PC-3 (cell line): ENCODE results near the gene MBNL1. TPM values are rescaled to one million over a fixed set of nuclear protein-coding genes. Genes with fewer than 3 reads are reported as not detected.
A peak's percentile ranks its signal among the peaks of the same experiment; 100 is the strongest.

Source experiments
- ATAC-seq: fragments of 200-7000 bp; cut with Tn5 transposase; 2 replicates; pipeline ENCODE4 v1.9.1; 2020; ENCODE audit warnings: mild to moderate bottlenecking, moderate library complexity
- BruUV-seq: library from RNA; stranded (reverse); fragments of 400-500 nt; replicated peaks from 2 replicates; lab custom pipeline; 2021; lab: Mats Ljungman, UMichigan
- CTCF ChIA-PET: fragments of 300-600 bp; sonication (Branson Sonifier 250); formaldehyde crosslinking; loops from one replicate; lab custom pipeline; 2022; ENCODE audit warnings: antibody characterized with exemption; lab: Charles Lee
- POLR2A ChIA-PET: fragments of 300-600 bp; sonication (Branson Sonifier 250); formaldehyde crosslinking; loops from one replicate; lab custom pipeline; 2022; ENCODE audit warnings: antibody characterized with exemption; ENCODE audit not compliant: unreplicated experiment; lab: Charles Lee
- DNase-seq: peaks from one replicate; pipeline ENCODE4 v3.0.0-alpha.2; 2015
- H2AFZ ChIP-seq: fragments of 300-600 bp; sonication (generic); 2 replicates; pipeline ENCODE4 v1.6.0; 2016; ENCODE audit warnings: antibody characterized with exemption, low read length
- H3F3A ChIP-seq: fragments of 300-600 bp; sonication (generic); one replicate; pipeline ENCODE4 v1.6.0; 2017; ENCODE audit warnings: antibody characterized with exemption, low read length, control low read depth, mild to moderate bottlenecking; ENCODE audit not compliant: unreplicated experiment
- H3K27ac ChIP-seq: fragments of 300-600 bp; sonication (generic); 2 replicates; pipeline ENCODE4 v1.5.1; 2016; ENCODE audit warnings: mild to moderate bottlenecking, low read length
- H3K27me3 ChIP-seq: fragments of 300-600 bp; sonication (generic); 2 replicates; pipeline ENCODE4 v1.6.1; 2016; ENCODE audit warnings: low read length, mixed read lengths
- H3K36me3 ChIP-seq: fragments of 300-600 bp; sonication (generic); 2 replicates; pipeline ENCODE4 v1.6.1; 2016; ENCODE audit warnings: low read depth, mixed run types, low read length, mixed read lengths
- H3K4me1 ChIP-seq: fragments of 300-600 bp; sonication (generic); 2 replicates; pipeline ENCODE4 v1.5.1; 2016; ENCODE audit warnings: low read length; ENCODE audit not compliant: insufficient read depth
- H3K4me2 ChIP-seq: fragments of 300-600 bp; sonication (generic); 2 replicates; pipeline ENCODE4 v1.6.0; 2016; ENCODE audit warnings: low read length
- H3K4me3 ChIP-seq: fragments of 300-600 bp; sonication (generic); 2 replicates; pipeline ENCODE4 v1.5.1; 2016; ENCODE audit warnings: mild to moderate bottlenecking, low read length, mixed read lengths
- H3K79me2 ChIP-seq: fragments of 300-600 bp; sonication (generic); 2 replicates; pipeline ENCODE4 v1.6.1; 2017; ENCODE audit warnings: low read length, mixed read lengths
- H3K9ac ChIP-seq: fragments of 300-600 bp; sonication (generic); 2 replicates; pipeline ENCODE4 v1.6.0; 2016; ENCODE audit warnings: mild to moderate bottlenecking, low read length
- H3K9me2 ChIP-seq: fragments of 300-600 bp; sonication (generic); replicated peaks from 2 replicates; pipeline ENCODE4 v1.6.1; 2016; ENCODE audit warnings: mixed run types, low read length, mixed read lengths
- H3K9me3 ChIP-seq: fragments of 300-600 bp; sonication (generic); 2 replicates; pipeline ENCODE4 v1.6.1; 2016; ENCODE audit warnings: low read length, mixed read lengths
- H4K20me1 ChIP-seq: fragments of 300-600 bp; sonication (generic); 2 replicates; pipeline ENCODE4 v1.6.1; 2016; ENCODE audit warnings: low read length, mixed read lengths
- CTCF ChIP-seq: fragments of 300-600 bp; sonication (generic); conservative IDR thresholded peaks from 2 replicates; pipeline ENCODE4 v1.5.1; 2017; ENCODE audit warnings: antibody characterized with exemption, low read depth, mild to moderate bottlenecking, low read length
- EZH2 ChIP-seq: fragments of 300-600 bp; sonication (generic); IDR thresholded peaks from one replicate; pipeline ENCODE4 v1.6.1; 2017; ENCODE audit warnings: antibody characterized with exemption, mild to moderate bottlenecking, low read length; ENCODE audit not compliant: unreplicated experiment
- EZH2phosphoT487 ChIP-seq: fragments of 300-600 bp; sonication (generic); IDR thresholded peaks from 2 replicates; pipeline ENCODE4 v1.6.1; 2018; ENCODE audit warnings: mild to moderate bottlenecking, antibody characterized with exemption, low read length, borderline replicate concordance
- intact Hi-C: fragments of 100-400 bp; cut with micrococcal nuclease; formaldehyde crosslinking; loops from 2 replicates; pipeline ENCODE4 v1.9.0; 2023
- total RNA-seq: library from RNA; depleted of rRNA; stranded (reverse); fragments of >200 nt; gene quantifications from 2 replicates; pipeline ENCODE4 v1.2.3, GENCODE V29; 2014

Gene MBNL1
- total RNA-seq, 1 experiment from 2014 or later: 161 TPM

GRCh38 chr3:152321200-152321954 lies 52.6 kb downstream of the MBNL1 start:
- Histone ChIP-seq H3F3A (no peaks in the 10 kb centered on the region), H3K36me3 (peaks cover 4% of the 10 kb centered on the region; the same call in 1 of the 2 replicates), H2AFZ (no peak overlapping the region), H3K9ac (no peak overlapping the region), H3K27ac (no peak overlapping the region), H3K79me2 (peaks cover 100% of the 10 kb centered on the region), H4K20me1 (no peaks in the 10 kb centered on the region), H3K9me2 (no peaks in the 10 kb centered on the region), H3K4me2 (no peak overlapping the region), H3K4me1 (peaks cover 26% of the 10 kb centered on the region), H3K4me3 (no peak overlapping the region), H3K27me3 (no peaks in the 10 kb centered on the region), H3K9me3 (no peaks in the 10 kb centered on the region)
- CTCF ChIA-PET: no interaction called here
- intact Hi-C loops: no loop called here
- ATAC-seq: no peak
- TF ChIP-seq EZH2phosphoT487 (no peak), CTCF (no peak), EZH2 (no peak)
- POLR2A ChIA-PET: no interaction called here
- DNase-seq: no peak
- no TSS peak for BruUV-seq

DNA sequence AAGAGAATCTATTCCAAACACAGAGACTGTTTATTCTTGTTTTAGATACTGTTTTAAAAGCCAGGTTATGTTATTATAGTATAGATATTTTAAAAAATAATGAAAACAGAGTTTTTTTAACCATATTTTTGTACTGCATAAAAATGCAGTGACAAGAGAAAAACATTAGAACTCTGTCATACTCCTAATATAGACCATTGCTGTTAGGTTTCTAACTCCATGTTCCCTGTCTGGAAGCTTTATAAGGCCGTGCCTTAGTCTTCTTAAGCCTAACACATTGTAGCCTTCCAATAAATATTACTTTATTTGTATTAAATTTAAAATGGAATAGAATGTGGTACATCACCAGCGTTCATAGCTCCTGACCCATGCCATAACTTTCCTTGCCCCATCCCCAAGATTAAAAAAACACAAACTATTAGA lies 53.2 kb downstream of the MBNL1 start:
- no peak overlapping the region for H3K9ac ChIP-seq
- peaks cover 99% of the 10 kb centered on the region for H3K79me2 ChIP-seq
- no peaks in the 10 kb centered on the region for H3F3A ChIP-seq
- no peaks in the 10 kb centered on the region for H3K9me2 ChIP-seq
- intact Hi-C loops: no loop called here
- H3K27me3 ChIP-seq: no peaks in the 10 kb centered on the region
- no peaks in the 10 kb centered on the region for H3K9me3 ChIP-seq
- DNase-seq (no peak), ATAC-seq (no peak)
- no peak for TF ChIP-seq EZH2phosphoT487
- no peak for TF ChIP-seq CTCF
- no peak for TF ChIP-seq EZH2
- H2AFZ ChIP-seq: no peak overlapping the region
- no peak overlapping the region for H3K4me3 ChIP-seq
- BruUV-seq: no TSS peak
- H3K27ac ChIP-seq: no peak overlapping the region
- H3K4me2 ChIP-seq: no peak overlapping the region
- CTCF ChIA-PET: no interaction called here
- no peaks in the 10 kb centered on the region for H4K20me1 ChIP-seq
- peaks cover 23% of the 10 kb centered on the region for H3K4me1 ChIP-seq
- H3K36me3 ChIP-seq: peaks cover 4% of the 10 kb centered on the region; the same call in 1 of the 2 replicates
- POLR2A ChIA-PET: interaction anchor here (0.7 kb wide), 1 partner anchor 72 kb away, joined by 6 read pairs; no protein-coding TSS in a partner anchor

- Histone ChIP-seq H3K79me2 (peaks cover 98% of the 10 kb centered on the region), H3K4me3 (no peak overlapping the region), H4K20me1 (no peaks in the 10 kb centered on the region), H3K27me3 (no peaks in the 10 kb centered on the region), H3K9me3 (no peaks in the 10 kb centered on the region), H3K27ac (no peak overlapping the region), H3K36me3 (peaks cover 4% of the 10 kb centered on the region; the same call in 1 of the 2 replicates), H3K9me2 (no peaks in the 10 kb centered on the region), H2AFZ (no peak overlapping the region), H3K9ac (no peak overlapping the region), H3F3A (peaks cover under 1% of the 10 kb centered on the region), H3K4me1 (peaks cover 24% of the 10 kb centered on the region), H3K4me2 (no peak overlapping the region)
- ATAC-seq (peak; percentile 27), DNase-seq (no peak)
- ChIA-PET CTCF (no interaction called here), POLR2A (no interaction called here)
- intact Hi-C loops: no loop called here
- TF ChIP-seq EZH2phosphoT487 (no peak), CTCF (no peak), EZH2 (no peak)
- BruUV-seq: no TSS peak
Measured at GRCh38 chr3:152322756-152323155, 54.0 kb downstream of the MBNL1 start.
